Fibroblast of gingiva (primary cell): ENCODE data around the gene RPS21.

Source experiments
- DNase-seq: peaks from one replicate; pipeline ENCODE4 v3.0.0-alpha.2; 2011; ENCODE audit warnings: low read depth

RPS21 gene

GRCh38 chr20:62354031-62354808 lies 32.7 kb upstream of the RPS21 start:
- no peak for DNase-seq

GRCh38 chr20:62354811-62355341 lies 32.0 kb upstream of the RPS21 start:
- no peak for DNase-seq

- DNase-seq = no peak
These were observed 31.4 kb upstream of the RPS21 start for GRCh38 chr20:62355516-62355877.

- DNase-seq = no peak
These were observed 30.9 kb upstream of the RPS21 start for GRCh38 chr20:62355878-62356588.

GRCh38 chr20:62356589-62357186 lies 30.2 kb upstream of the RPS21 start:
- DNase-seq = no peak

- DNase-seq = peak; percentile 51
These were observed 29.7 kb upstream of the RPS21 start for GRCh38 chr20:62357187-62357667.

GRCh38 chr20:62357681-62358080 lies 29.2 kb upstream of the RPS21 start:
- DNase-seq = no peak

- DNase-seq = peak; percentile 52
These were observed 28.5 kb upstream of the RPS21 start for GRCh38 chr20:62358171-62359042.

GRCh38 chr20:62359043-62359490 lies 27.8 kb upstream of the RPS21 start:
- no peak for DNase-seq

- DNase-seq = peak; percentile 94
These were observed 27.3 kb upstream of the RPS21 start for GRCh38 chr20:62359491-62360121.

- DNase-seq = no peak
These were observed 25.8 kb upstream of the RPS21 start for GRCh38 chr20:62360854-62361798.

GRCh38 chr20:62361799-62362589 lies 24.9 kb upstream of the RPS21 start:
- no peak for DNase-seq

- DNase-seq = no peak
These were observed 24.3 kb upstream of the RPS21 start for GRCh38 chr20:62362590-62362940.

- DNase-seq = no peak
These were observed 23.6 kb upstream of the RPS21 start for GRCh38 chr20:62362991-62363919.

- no peak for DNase-seq
These were observed 22.7 kb upstream of the RPS21 start for GRCh38 chr20:62363920-62364851.

- no peak for DNase-seq
These were observed 21.8 kb upstream of the RPS21 start for GRCh38 chr20:62364911-62365736.
